Measurements from ENCODE around the gene CD52. TPM values are rescaled to one million over a fixed set of nuclear protein-coding genes. Genes with fewer than 3 reads are reported as not detected.

CD52 gene
- total RNA-seq, 1 experiment from 2014 or later = 2.0 TPM

DNA sequence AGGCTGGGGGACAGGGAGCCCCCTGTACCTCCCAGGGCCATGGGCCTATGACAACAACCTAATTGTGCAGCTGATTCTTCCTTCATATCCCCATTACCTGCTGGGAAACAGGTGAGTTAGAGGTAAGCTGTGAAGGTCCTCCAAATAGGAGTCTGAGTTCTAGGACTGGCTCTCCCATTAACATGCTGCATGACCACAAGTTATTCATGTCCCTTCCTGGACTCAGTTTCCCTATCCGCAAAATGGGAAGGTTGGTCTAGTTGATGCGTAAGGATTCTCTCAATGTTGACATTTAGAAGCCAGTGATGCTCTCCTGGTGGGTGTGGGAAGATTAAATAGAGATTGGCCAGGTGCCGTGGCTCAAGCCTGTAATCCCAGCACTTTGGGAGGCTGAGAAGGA, 50.7 kb downstream of the CD52 start:
- Histone ChIP-seq H3K9me3 (ENCODE audit: control insufficient read depth in 1 of 2, insufficient read depth in 1 of 2, low read depth in 1 of 2, low read length in 2 of 2) (peaks cover 0 to 7% of the 10 kb centered on the region in 2 experiments; a peak in 1 of 4 replicates), H3K4me3 (replicated peaks in 1 of 2; ENCODE audit: low read depth in 1 of 2, low read length in 2 of 2) (no peak overlapping the region), H2AFZ (ENCODE audit: low read depth, low read length, poor library complexity, severe bottlenecking) (no peak overlapping the region), H3K9me2 (ENCODE audit: insufficient read depth) (no peaks in the 10 kb centered on the region), H3K4me2 (ENCODE audit: low read length) (no peak overlapping the region), H3K36me3 (ENCODE audit: control insufficient read depth in 1 of 2, insufficient read depth in 2 of 2, low read length in 2 of 2) (no peaks in the 10 kb centered on the region), H3K4me1 (ENCODE audit: control insufficient read depth in 1 of 2, insufficient read depth in 2 of 2, low read length in 2 of 2) (peaks cover 3 to 11% of the 10 kb centered on the region in 2 experiments; a peak in 3 of 4 replicates), H4K20me1 (ENCODE audit: insufficient read depth) (no peaks in the 10 kb centered on the region), H3K9ac (ENCODE audit: low read length) (no peak overlapping the region), H3K27me3 (ENCODE audit: insufficient read depth, low read length) (no peaks in the 10 kb centered on the region), H3K79me2 (ENCODE audit: insufficient read depth, low read length) (no peaks in the 10 kb centered on the region), H3K27ac (ENCODE audit: low read depth, low read length) (no peak overlapping the region)
- DNase-seq (ENCODE audit: low read depth, low spot score) = no peak
- TF ChIP-seq ELF1 (IDR thresholded peaks at IDR 0.05; ENCODE audit: borderline replicate concordance, low read depth) (no peak), CEBPB (IDR thresholded peaks at IDR 0.05; ENCODE audit: low read depth) (no peak), EZH2 (IDR thresholded peaks at IDR 0.05) (no peak), JUND (IDR thresholded peaks at IDR 0.05) (no peak), YY1 (IDR thresholded peaks at IDR 0.05; ENCODE audit: extremely low read depth, insufficient replicate concordance, low read depth, low read length) (no peak), CBX3 (IDR thresholded peaks at IDR 0.05; ENCODE audit: low read depth) (no peak), ZNF274 (IDR thresholded peaks at IDR 0.05; ENCODE audit: low read depth, low read length) (no peak), ZFX (IDR thresholded peaks at IDR 0.05) (no peak), POLR2A (IDR thresholded peaks at IDR 0.05; ENCODE audit: borderline replicate concordance, extremely low read depth, insufficient read depth, insufficient read length) (no peak), EZH2phosphoT487 (IDR thresholded peaks at IDR 0.05; ENCODE audit: borderline replicate concordance) (no peak), RAD21 (IDR thresholded peaks at IDR 0.05; ENCODE audit: low read depth) (no peak), POLR2AphosphoS5 (IDR thresholded peaks at IDR 0.05; ENCODE audit: low read depth, low read length) (no peak), SIN3A (IDR thresholded peaks at IDR 0.05; ENCODE audit: low read depth) (no peak), FOSL1 (IDR thresholded peaks at IDR 0.05; ENCODE audit: low read depth) (no peak), TCF7L2 (IDR thresholded peaks at IDR 0.05; ENCODE audit: borderline replicate concordance, extremely low read depth, insufficient read depth, insufficient read length) (no peak)
- TF ChIP-seq, protein P1, sequence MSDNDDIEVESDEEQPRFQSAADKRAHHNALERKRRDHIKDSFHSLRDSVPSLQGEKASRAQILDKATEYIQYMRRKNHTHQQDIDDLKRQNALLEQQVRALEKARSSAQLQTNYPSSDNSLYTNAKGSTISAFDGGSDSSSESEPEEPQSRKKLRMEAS (IDR thresholded peaks at IDR 0.05) = no peak
- TF ChIP-seq, protein P2, sequence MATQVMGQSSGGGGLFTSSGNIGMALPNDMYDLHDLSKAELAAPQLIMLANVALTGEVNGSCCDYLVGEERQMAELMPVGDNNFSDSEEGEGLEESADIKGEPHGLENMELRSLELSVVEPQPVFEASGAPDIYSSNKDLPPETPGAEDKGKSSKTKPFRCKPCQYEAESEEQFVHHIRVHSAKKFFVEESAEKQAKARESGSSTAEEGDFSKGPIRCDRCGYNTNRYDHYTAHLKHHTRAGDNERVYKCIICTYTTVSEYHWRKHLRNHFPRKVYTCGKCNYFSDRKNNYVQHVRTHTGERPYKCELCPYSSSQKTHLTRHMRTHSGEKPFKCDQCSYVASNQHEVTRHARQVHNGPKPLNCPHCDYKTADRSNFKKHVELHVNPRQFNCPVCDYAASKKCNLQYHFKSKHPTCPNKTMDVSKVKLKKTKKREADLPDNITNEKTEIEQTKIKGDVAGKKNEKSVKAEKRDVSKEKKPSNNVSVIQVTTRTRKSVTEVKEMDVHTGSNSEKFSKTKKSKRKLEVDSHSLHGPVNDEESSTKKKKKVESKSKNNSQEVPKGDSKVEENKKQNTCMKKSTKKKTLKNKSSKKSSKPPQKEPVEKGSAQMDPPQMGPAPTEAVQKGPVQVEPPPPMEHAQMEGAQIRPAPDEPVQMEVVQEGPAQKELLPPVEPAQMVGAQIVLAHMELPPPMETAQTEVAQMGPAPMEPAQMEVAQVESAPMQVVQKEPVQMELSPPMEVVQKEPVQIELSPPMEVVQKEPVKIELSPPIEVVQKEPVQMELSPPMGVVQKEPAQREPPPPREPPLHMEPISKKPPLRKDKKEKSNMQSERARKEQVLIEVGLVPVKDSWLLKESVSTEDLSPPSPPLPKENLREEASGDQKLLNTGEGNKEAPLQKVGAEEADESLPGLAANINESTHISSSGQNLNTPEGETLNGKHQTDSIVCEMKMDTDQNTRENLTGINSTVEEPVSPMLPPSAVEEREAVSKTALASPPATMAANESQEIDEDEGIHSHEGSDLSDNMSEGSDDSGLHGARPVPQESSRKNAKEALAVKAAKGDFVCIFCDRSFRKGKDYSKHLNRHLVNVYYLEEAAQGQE (IDR thresholded peaks at IDR 0.05; ENCODE audit: low read depth) = no peak
- TF ChIP-seq, protein P3, sequence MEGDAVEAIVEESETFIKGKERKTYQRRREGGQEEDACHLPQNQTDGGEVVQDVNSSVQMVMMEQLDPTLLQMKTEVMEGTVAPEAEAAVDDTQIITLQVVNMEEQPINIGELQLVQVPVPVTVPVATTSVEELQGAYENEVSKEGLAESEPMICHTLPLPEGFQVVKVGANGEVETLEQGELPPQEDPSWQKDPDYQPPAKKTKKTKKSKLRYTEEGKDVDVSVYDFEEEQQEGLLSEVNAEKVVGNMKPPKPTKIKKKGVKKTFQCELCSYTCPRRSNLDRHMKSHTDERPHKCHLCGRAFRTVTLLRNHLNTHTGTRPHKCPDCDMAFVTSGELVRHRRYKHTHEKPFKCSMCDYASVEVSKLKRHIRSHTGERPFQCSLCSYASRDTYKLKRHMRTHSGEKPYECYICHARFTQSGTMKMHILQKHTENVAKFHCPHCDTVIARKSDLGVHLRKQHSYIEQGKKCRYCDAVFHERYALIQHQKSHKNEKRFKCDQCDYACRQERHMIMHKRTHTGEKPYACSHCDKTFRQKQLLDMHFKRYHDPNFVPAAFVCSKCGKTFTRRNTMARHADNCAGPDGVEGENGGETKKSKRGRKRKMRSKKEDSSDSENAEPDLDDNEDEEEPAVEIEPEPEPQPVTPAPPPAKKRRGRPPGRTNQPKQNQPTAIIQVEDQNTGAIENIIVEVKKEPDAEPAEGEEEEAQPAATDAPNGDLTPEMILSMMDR (IDR thresholded peaks at IDR 0.05 in 2 of 3, conservative IDR thresholded peaks at IDR 0.05 in 1 of 3; ENCODE audit: borderline replicate concordance in 1 of 3, insufficient read depth in 1 of 3, low read depth in 2 of 3, low read length in 2 of 3) = no peak
- TF ChIP-seq, protein P4, sequence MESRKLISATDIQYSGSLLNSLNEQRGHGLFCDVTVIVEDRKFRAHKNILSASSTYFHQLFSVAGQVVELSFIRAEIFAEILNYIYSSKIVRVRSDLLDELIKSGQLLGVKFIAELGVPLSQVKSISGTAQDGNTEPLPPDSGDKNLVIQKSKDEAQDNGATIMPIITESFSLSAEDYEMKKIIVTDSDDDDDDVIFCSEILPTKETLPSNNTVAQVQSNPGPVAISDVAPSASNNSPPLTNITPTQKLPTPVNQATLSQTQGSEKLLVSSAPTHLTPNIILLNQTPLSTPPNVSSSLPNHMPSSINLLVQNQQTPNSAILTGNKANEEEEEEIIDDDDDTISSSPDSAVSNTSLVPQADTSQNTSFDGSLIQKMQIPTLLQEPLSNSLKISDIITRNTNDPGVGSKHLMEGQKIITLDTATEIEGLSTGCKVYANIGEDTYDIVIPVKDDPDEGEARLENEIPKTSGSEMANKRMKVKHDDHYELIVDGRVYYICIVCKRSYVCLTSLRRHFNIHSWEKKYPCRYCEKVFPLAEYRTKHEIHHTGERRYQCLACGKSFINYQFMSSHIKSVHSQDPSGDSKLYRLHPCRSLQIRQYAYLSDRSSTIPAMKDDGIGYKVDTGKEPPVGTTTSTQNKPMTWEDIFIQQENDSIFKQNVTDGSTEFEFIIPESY (IDR thresholded peaks at IDR 0.05; ENCODE audit: extremely low read depth, insufficient replicate concordance, low read length) = no peak
- TF ChIP-seq, protein P5, sequence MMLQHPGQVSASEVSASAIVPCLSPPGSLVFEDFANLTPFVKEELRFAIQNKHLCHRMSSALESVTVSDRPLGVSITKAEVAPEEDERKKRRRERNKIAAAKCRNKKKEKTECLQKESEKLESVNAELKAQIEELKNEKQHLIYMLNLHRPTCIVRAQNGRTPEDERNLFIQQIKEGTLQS (IDR thresholded peaks at IDR 0.05) = no peak
- POLR2A ChIA-PET = no interaction called here
- CTCF ChIA-PET = no interaction called here
- RAD21 ChIA-PET (ENCODE audit: low non-redundant PET in 1 of 2, low total read pairs in 2 of 2, uncharacterized antibody in 2 of 2, unreplicated experiment in 2 of 2) = no interaction called here
- ATAC-seq = no peak
- intact Hi-C loops (cut with micrococcal nuclease) = no loop called here
- no TSS peak for BruUV-seq (replicated peaks)
